HG02759 (cell line): Measurements from ENCODE around the gene ESAM.
A peak's percentile ranks its signal among the peaks of the same experiment; 100 is the strongest.

Experiments used
- ATAC-seq: cut with Tn5 transposase; IDR thresholded peaks from one replicate; pipeline ENCODE4 v1.9.1; 2021; ENCODE audit warnings: mild to moderate bottlenecking, moderate library complexity; ENCODE audit not compliant: unreplicated experiment

The ESAM gene, protein sequence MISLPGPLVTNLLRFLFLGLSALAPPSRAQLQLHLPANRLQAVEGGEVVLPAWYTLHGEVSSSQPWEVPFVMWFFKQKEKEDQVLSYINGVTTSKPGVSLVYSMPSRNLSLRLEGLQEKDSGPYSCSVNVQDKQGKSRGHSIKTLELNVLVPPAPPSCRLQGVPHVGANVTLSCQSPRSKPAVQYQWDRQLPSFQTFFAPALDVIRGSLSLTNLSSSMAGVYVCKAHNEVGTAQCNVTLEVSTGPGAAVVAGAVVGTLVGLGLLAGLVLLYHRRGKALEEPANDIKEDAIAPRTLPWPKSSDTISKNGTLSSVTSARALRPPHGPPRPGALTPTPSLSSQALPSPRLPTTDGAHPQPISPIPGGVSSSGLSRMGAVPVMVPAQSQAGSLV

GRCh38 chr11:124762105-124762623 is at the start of gene ESAM:
Gene ESAM (minus strand): TSS chr11:124762290. CDS start chr11:124762154, 136 bp downstream.
- ATAC-seq: peak; percentile 66

GRCh38 chr11:124811399-124812125 is 49.5 kb upstream of the ESAM start:
- ATAC-seq: no peak

DNA sequence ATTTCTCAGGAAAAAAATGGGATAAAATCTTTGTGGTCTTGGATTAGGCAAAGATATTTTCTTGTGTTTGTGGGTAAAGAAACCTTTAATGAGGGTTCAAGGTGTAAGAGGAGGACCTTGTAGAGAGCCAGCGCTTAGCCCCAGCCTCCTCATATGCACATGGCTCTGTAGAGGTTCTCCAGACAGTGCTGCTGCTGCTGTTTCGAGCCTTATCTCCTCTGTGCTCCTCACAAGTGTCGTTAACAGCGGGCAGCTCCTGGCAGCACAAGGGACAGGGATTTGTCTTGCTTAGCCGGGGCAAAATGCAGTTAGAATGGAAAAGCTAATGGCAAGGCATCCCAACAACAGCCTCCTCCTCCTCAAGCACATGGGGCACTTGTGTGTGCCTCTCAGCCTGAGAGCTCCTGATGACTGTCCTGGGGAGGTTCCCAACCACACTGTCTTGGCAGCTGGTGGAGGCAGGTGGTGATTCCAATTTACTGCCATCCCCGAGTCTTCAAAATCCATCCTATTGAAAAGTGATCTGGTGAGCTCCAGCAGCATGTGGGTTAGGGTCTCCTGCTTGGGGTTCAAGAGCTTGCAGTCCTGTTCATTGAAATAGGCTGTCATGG is 45.7 kb upstream of the ESAM start:
- ATAC-seq: no peak

GRCh38 chr11:124807201-124807600 is 45.1 kb upstream of the ESAM start:
- ATAC-seq: no peak

DNA sequence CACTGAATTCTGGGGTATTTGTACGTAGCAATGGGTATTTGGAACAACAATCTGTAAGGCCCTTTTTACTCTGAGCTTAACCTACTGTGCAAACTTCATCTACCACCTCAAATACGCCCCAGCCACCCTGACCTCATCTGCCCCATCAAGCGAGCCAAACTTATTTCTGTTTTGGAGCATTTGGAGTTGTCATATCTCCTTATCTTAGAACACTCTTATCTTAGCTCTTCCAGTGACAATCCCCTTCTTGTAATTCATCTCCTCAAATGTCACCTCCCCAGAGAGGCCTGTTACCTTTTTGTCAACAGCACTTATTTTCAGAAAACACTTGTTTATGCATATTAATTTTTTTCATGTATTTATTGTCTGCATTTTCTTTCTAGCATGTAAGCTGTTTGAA is 42.8 kb upstream of the ESAM start:
- ATAC-seq: no peak

DNA sequence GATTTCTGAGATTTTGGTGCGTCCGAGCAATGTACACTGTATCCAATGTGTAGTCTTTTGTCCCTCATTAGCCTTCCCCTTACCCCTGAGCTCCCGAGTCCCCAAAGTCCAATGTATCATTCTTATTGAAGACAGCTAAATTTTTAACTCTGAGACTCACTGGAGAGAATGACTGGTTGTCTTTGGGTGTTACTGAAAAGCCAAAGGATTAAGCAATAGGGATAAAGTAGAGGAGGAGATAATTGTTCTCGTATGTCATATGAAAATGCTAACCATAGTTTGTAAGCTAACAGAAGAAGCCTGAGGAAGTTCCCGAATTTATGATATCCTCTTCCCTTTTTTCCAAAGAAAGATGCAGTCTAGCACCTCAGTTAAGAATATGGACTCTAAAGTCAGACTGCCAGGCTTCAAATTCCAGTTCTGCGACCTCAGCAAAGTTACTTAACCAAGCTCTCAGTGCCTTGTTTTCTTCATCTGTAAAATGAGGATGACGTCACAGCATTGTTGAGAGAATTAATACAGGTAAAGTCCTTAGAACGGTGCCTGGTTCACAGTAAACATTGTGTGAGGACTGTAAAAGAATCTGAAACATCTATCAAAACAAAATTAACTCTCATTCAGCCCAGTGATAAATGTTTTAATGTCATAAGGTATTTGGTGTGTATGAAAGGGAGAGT is 39.7 kb upstream of the ESAM start:
- ATAC-seq: no peak

- no peak for ATAC-seq
Measured at GRCh38 chr11:124801014-124801413, 38.9 kb upstream of the ESAM start.

GRCh38 chr11:124800226-124800929 is 38.3 kb upstream of the ESAM start, which contains the start of gene MSANTD2:
Gene MSANTD2 (minus strand): TSS chr11:124800406. CDS start chr11:124800380, 26 bp downstream.
- peak; percentile 93 for ATAC-seq

DNA sequence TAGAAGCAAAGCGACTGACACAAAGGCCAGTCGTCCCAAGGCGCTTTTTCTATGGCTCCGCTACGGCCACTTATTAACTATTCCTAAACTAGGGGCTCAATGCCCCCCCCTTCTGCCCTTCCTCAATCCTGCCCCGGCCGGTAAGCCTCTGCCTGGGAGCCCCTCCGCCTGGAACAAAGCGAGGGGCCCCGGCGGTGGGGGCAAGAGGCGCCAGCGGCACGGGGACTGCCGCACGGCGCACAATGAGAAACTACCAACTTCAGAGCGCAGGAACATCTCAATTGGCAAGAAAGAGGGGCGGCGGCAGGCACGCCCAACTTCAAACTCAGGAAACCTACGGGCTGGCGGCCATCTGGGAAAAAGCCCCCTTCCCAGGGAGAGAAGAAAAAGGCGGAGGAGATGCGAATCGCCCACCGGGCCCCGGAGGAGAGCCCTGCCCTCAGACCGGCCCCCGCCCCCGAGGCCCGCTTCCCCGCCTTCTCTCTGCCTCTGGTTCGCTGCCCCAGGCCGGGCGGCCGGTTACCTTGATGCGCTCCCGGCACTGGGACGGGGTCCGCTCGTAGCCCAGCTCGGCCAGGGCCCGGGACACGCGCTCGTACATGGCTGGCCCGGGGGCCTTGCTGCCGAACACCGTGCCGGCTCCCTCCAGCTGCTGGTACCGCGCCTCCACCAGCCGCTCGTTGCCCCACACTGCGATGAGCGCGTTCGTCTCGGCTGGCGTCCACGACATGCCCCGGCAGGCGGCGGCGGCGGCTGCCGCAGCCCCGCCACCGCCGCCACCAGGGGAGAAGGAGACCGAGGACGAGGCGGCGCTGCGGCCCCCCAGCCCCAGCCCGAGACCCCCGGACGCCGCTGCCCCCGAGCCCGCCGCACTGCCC is 37.5 kb upstream of the ESAM start:
- peak; percentile 42 for ATAC-seq

GRCh38 chr11:124798991-124799347 is 36.9 kb upstream of the ESAM start:
- no peak for ATAC-seq

DNA sequence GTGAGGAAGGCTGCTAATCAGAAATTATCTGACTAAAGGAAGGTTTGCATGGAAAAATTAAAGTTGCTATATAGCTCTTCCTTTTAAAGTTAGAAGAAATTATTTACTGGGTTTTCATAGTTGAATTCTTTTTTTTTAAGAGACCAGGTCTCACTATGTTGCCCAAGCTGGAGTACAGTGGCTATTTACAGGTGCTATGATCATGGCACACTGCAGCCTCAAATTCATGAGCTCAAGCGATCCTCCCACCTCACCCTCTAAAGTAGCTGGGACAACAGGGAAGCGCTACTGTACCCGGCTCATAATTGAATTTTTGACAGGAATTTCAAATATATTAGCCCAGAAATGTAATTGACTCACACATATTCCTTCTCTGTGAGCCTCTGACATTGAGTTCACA is 34.2 kb upstream of the ESAM start:
- ATAC-seq: no peak

DNA sequence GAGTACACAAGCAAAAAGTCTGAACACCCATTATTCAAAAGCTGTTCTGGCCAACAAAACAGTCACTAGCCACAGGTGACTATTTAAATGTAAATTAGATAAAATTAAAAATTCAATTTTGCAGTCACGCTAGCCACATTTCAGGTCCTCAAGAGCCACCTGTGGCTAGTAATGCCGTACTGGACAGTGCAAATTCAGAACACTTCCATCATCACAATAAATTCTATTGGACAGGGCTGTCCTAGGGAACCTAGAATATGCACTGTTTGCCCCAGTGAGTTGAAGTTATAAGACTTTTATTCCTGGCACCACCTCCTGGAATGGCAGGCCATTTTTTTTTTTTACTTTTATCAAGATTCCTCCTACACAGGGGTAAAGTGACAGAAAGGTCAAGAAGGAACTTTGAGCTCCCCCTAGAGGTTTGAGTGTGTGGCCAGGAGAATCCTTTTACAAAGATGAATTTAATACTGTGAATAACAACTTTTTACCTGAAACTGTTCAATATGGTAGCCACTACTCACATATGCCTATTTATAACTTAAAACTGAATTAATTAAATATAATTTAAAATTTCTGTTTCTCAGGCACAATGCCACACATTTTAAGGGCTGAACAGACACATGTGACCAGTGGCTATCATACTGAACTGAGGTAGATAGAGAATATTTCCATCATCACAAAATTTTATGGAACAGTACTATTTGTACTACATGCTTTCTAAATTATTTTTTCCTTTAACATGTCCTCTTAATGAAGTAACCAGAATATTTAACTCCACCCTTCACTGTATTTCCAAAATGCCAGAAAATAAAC is 31.6 kb upstream of the ESAM start:
- ATAC-seq: peak; percentile 48

- peak; percentile 71 for ATAC-seq
Measured at GRCh38 chr11:124791626-124792341, 29.7 kb upstream of the ESAM start.

GRCh38 chr11:124788521-124788920 is 26.4 kb upstream of the ESAM start:
- ATAC-seq: no peak

GRCh38 chr11:124784051-124784450 is 22.0 kb upstream of the ESAM start:
- ATAC-seq: no peak

- ATAC-seq: no peak
Measured at GRCh38 chr11:124783002-124783401, 20.9 kb upstream of the ESAM start.

- no peak for ATAC-seq
Measured at GRCh38 chr11:124779568-124779967, 17.5 kb upstream of the ESAM start.

GRCh38 chr11:124778281-124778680 is 16.2 kb upstream of the ESAM start:
- ATAC-seq: no peak
